Measurements from ENCODE around the gene LPXN.

The LPXN gene

GRCh38 chr11:58567889-58568512 is 7.7 kb downstream of the LPXN start:
- no peaks in the 10 kb centered on the region for H3K9me3 ChIP-seq (ENCODE audit: severe bottlenecking)
- peaks cover 7% of the 10 kb centered on the region for H3K4me1 ChIP-seq (ENCODE audit: insufficient read depth, poor library complexity, severe bottlenecking)
- H3K27me3 ChIP-seq (ENCODE audit: insufficient read depth, poor library complexity, severe bottlenecking) = no peaks in the 10 kb centered on the region
- peaks cover 11% of the 10 kb centered on the region for H3K36me3 ChIP-seq (ENCODE audit: low read depth)
- peak; percentile 81 for TF ChIP-seq CTCF (IDR thresholded peaks at IDR 0.05; ENCODE audit: poor library complexity, severe bottlenecking)
- DNase-seq (ENCODE audit: low spot score) (no peak), ATAC-seq (ENCODE audit: low read depth) (peak; percentile 77)
- H3K27ac ChIP-seq (ENCODE audit: poor library complexity, severe bottlenecking) = no peak overlapping the region
- no peak overlapping the region for H3K4me3 ChIP-seq (ENCODE audit: severe bottlenecking)

GRCh38 chr11:58564231-58564630 is 11.4 kb downstream of the LPXN start:
- DNase-seq (ENCODE audit: low spot score) (no peak), ATAC-seq (ENCODE audit: low read depth) (no peak)
- Histone ChIP-seq H3K27me3 (ENCODE audit: insufficient read depth, poor library complexity, severe bottlenecking) (no peaks in the 10 kb centered on the region), H3K27ac (ENCODE audit: poor library complexity, severe bottlenecking) (peak overlapping the region; percentile 1), H3K4me3 (ENCODE audit: severe bottlenecking) (no peak overlapping the region), H3K4me1 (ENCODE audit: insufficient read depth, poor library complexity, severe bottlenecking) (no peaks in the 10 kb centered on the region), H3K36me3 (ENCODE audit: low read depth) (peaks cover 11% of the 10 kb centered on the region), H3K9me3 (ENCODE audit: severe bottlenecking) (no peaks in the 10 kb centered on the region)
- TF ChIP-seq CTCF (IDR thresholded peaks at IDR 0.05; ENCODE audit: poor library complexity, severe bottlenecking) = no peak

- Histone ChIP-seq H3K4me1 (ENCODE audit: insufficient read depth, poor library complexity, severe bottlenecking) (no peaks in the 10 kb centered on the region), H3K27me3 (ENCODE audit: insufficient read depth, poor library complexity, severe bottlenecking) (no peaks in the 10 kb centered on the region), H3K36me3 (ENCODE audit: low read depth) (peaks cover 5% of the 10 kb centered on the region), H3K4me3 (ENCODE audit: severe bottlenecking) (no peak overlapping the region), H3K9me3 (ENCODE audit: severe bottlenecking) (no peaks in the 10 kb centered on the region), H3K27ac (ENCODE audit: poor library complexity, severe bottlenecking) (no peak overlapping the region)
- DNase-seq (ENCODE audit: low spot score) (no peak), ATAC-seq (ENCODE audit: low read depth) (no peak)
- no peak for TF ChIP-seq CTCF (IDR thresholded peaks at IDR 0.05; ENCODE audit: poor library complexity, severe bottlenecking)
Measured at GRCh38 chr11:58562375-58562800, 13.3 kb downstream of the LPXN start.

- no peak for TF ChIP-seq CTCF (IDR thresholded peaks at IDR 0.05; ENCODE audit: poor library complexity, severe bottlenecking)
- DNase-seq (ENCODE audit: low spot score) = no peak
- no peak for ATAC-seq (ENCODE audit: low read depth)
Measured at GRCh38 chr11:58561394-58562098, 14.1 kb downstream of the LPXN start.

GRCh38 chr11:58560842-58561241 is 14.8 kb downstream of the LPXN start:
- Histone ChIP-seq H3K27me3 (ENCODE audit: insufficient read depth, poor library complexity, severe bottlenecking) (no peaks in the 10 kb centered on the region), H3K9me3 (ENCODE audit: severe bottlenecking) (no peaks in the 10 kb centered on the region), H3K36me3 (ENCODE audit: low read depth) (no peaks in the 10 kb centered on the region), H3K4me1 (ENCODE audit: insufficient read depth, poor library complexity, severe bottlenecking) (no peaks in the 10 kb centered on the region), H3K4me3 (ENCODE audit: severe bottlenecking) (no peak overlapping the region), H3K27ac (ENCODE audit: poor library complexity, severe bottlenecking) (no peak overlapping the region)
- TF ChIP-seq CTCF (IDR thresholded peaks at IDR 0.05; ENCODE audit: poor library complexity, severe bottlenecking) = no peak
- no peak for DNase-seq (ENCODE audit: low spot score)
- ATAC-seq (ENCODE audit: low read depth) = no peak

More at GRCh38 chr11:58561394-58562098, 14.1 kb downstream of the LPXN start:
- H3K27ac ChIP-seq (ENCODE audit: poor library complexity, severe bottlenecking) = no peak overlapping the region
- H3K4me3 ChIP-seq (ENCODE audit: severe bottlenecking) = no peak overlapping the region
- H3K36me3 ChIP-seq (ENCODE audit: low read depth) = no peaks in the 10 kb centered on the region
- H3K4me1 ChIP-seq (ENCODE audit: insufficient read depth, poor library complexity, severe bottlenecking) = no peaks in the 10 kb centered on the region
- no peaks in the 10 kb centered on the region for H3K9me3 ChIP-seq (ENCODE audit: severe bottlenecking)
- no peaks in the 10 kb centered on the region for H3K27me3 ChIP-seq (ENCODE audit: insufficient read depth, poor library complexity, severe bottlenecking)
